ENCODE data around the gene PCSK2. TPM values are rescaled to one million over a fixed set of nuclear protein-coding genes. Genes with fewer than 3 reads are reported as not detected.

Gene PCSK2
- total RNA-seq, 1 donor from 2014 or later: 1.0 TPM

DNA sequence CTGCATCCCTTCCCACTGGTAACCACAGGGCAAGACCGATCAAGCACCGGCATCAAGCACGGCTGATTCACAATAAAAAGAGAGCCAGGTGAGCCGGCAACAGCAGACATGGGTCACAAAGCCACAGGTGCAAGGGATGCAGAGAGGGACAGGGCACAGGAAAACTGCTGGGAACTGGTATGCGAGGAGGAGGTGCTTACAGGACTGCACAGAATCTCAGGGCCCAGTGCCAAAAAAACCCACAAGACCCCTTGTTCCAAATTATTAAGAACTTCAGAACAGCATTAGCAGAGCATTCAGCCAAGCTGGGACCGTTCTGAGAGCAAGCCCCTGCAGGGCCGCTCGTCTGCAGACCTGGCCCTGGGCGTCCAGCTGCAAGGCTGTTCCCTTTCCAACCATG is 269.0 kb downstream of the PCSK2 start:
- no peak overlapping the region for H3K27ac Mint-ChIP-seq (ENCODE audit: unreplicated experiment)
- no peaks in the 10 kb centered on the region for H3K36me3 Mint-ChIP-seq (ENCODE audit: low read depth, unreplicated experiment)
- TF ChIP-seq, protein P1, sequence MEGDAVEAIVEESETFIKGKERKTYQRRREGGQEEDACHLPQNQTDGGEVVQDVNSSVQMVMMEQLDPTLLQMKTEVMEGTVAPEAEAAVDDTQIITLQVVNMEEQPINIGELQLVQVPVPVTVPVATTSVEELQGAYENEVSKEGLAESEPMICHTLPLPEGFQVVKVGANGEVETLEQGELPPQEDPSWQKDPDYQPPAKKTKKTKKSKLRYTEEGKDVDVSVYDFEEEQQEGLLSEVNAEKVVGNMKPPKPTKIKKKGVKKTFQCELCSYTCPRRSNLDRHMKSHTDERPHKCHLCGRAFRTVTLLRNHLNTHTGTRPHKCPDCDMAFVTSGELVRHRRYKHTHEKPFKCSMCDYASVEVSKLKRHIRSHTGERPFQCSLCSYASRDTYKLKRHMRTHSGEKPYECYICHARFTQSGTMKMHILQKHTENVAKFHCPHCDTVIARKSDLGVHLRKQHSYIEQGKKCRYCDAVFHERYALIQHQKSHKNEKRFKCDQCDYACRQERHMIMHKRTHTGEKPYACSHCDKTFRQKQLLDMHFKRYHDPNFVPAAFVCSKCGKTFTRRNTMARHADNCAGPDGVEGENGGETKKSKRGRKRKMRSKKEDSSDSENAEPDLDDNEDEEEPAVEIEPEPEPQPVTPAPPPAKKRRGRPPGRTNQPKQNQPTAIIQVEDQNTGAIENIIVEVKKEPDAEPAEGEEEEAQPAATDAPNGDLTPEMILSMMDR (IDR thresholded peaks at IDR 0.05; ENCODE audit: unreplicated experiment): no peak
- no peaks in the 10 kb centered on the region for H3K9me3 Mint-ChIP-seq (ENCODE audit: unreplicated experiment)
- no peaks in the 10 kb centered on the region for H3K4me1 Mint-ChIP-seq (ENCODE audit: unreplicated experiment)
- DNase-seq (ENCODE audit: low spot score): no peak
- peaks cover 1% of the 10 kb centered on the region for H3K27me3 Mint-ChIP-seq (ENCODE audit: unreplicated experiment)
- no peak overlapping the region for H3K4me3 Mint-ChIP-seq (ENCODE audit: unreplicated experiment)

DNA sequence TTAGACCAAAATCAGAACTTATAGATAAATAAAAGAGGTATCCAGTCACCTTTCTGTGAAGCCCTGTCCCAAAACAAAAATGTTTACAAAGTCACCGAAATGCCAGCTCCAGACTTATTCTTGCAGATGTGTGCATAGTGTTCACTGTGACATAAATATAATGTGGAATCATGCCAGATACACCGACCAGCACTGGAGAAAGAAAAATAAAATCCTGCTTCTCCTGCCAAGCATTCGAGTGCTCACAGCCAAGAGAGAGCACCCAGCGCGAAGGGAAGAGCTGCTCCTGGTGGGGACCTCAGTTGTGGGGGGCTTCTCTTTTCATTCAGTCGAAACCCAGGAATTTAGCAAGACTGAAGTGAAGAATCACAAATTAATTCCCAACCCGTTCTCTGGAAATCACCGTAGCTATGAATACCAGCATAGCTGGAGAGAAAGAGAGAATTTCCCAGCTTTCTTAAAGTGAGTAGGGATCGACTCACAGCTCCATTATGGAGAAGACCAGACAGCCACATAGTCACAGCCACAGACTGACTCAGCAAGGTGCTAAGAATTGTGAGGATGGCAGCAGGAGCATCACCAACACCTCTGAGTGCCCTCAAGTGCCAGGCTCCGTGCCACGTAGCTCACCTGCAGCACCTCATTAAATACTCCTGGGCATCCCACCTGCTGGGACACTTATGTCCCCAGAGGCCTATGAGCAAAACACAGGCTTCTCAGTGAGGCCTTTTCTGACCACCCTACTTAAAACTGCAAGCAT is 271.2 kb downstream of the PCSK2 start:
- Mint-ChIP-seq H3K27ac (ENCODE audit: unreplicated experiment) (no peak overlapping the region), H3K36me3 (ENCODE audit: low read depth, unreplicated experiment) (no peaks in the 10 kb centered on the region), H3K27me3 (ENCODE audit: unreplicated experiment) (peaks cover 1% of the 10 kb centered on the region), H3K9me3 (ENCODE audit: unreplicated experiment) (no peaks in the 10 kb centered on the region), H3K4me1 (ENCODE audit: unreplicated experiment) (no peaks in the 10 kb centered on the region), H3K4me3 (ENCODE audit: unreplicated experiment) (no peak overlapping the region)
- no peak for DNase-seq (ENCODE audit: low spot score)
- TF ChIP-seq, protein P1 (IDR thresholded peaks at IDR 0.05; ENCODE audit: unreplicated experiment): no peak

DNA sequence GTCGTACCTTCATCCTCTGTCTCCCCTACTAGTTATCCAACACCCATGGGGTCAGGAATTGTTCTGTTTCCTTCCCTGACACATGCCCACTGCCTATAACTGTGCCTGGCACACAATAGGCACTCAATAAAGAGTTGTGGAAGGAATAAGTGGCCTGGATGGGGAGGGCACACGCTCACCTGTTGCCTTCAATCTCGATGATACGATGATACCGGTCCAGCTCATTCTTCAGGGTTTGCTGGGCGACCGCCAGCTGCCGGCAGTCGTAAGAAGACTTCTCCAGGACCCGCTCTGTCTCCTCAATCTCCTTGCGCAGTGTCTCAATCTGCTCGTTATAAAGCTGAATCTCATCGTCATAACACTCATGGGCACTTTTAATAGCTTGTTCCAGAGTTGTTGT is 271.8 kb downstream of the PCSK2 start:
- Mint-ChIP-seq H3K27me3 (ENCODE audit: unreplicated experiment) (peaks cover 1% of the 10 kb centered on the region), H3K36me3 (ENCODE audit: low read depth, unreplicated experiment) (no peaks in the 10 kb centered on the region), H3K9me3 (ENCODE audit: unreplicated experiment) (no peaks in the 10 kb centered on the region), H3K4me1 (ENCODE audit: unreplicated experiment) (no peaks in the 10 kb centered on the region), H3K4me3 (ENCODE audit: unreplicated experiment) (no peak overlapping the region), H3K27ac (ENCODE audit: unreplicated experiment) (no peak overlapping the region)
- no peak for DNase-seq (ENCODE audit: low spot score)
- TF ChIP-seq, protein P1 (IDR thresholded peaks at IDR 0.05; ENCODE audit: unreplicated experiment): no peak

DNA sequence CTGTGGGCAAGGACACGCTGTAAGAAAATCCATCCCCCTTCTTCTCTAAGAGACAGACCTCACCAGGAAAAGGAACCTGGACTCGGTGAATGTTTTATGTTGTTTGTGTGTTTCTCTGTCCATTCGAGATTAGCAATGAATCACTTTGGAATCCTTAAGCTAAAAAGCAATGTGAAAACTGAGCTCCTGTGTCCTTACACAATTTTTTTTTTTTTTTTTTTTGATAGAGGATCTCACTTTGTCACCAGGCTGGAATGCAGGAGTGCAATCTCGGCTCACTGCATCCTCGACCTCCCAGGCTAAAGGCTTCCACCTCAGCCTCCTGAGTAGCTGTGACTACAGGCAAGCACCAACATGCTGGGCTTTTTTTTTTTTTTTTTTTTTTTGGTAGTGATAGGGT is 272.2 kb downstream of the PCSK2 start:
- no peak overlapping the region for H3K27ac Mint-ChIP-seq (ENCODE audit: unreplicated experiment)

DNA sequence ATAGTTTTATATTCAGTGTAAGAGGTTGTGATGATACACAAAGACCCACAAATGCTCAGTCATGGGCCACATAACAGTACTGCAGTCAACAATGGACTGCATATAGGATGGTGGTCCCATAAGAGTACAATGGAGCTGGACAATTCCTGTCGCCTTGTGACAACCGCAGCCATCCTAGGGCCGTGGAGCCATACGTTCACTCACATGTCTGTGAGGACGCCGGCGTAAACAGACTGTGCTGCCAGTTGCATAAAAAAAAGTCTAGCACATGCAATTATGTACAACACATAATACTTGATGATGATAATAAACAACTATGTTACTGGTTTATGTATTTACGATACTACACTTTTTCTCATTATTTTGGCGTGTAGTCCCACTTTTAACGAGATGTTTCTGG is 273.4 kb downstream of the PCSK2 start:
- no peak overlapping the region for H3K4me3 Mint-ChIP-seq (ENCODE audit: unreplicated experiment)
- no peak overlapping the region for H3K27ac Mint-ChIP-seq (ENCODE audit: unreplicated experiment)
- H3K27me3 Mint-ChIP-seq (ENCODE audit: unreplicated experiment): peaks cover 1% of the 10 kb centered on the region
- H3K36me3 Mint-ChIP-seq (ENCODE audit: low read depth, unreplicated experiment): no peaks in the 10 kb centered on the region
- H3K4me1 Mint-ChIP-seq (ENCODE audit: unreplicated experiment): peaks cover 6% of the 10 kb centered on the region
- TF ChIP-seq, protein P1 (IDR thresholded peaks at IDR 0.05; ENCODE audit: unreplicated experiment): no peak
- DNase-seq (ENCODE audit: low spot score): no peak
- no peaks in the 10 kb centered on the region for H3K9me3 Mint-ChIP-seq (ENCODE audit: unreplicated experiment)

More for the DNA sequence above, 272.2 kb downstream of the PCSK2 start:
- Mint-ChIP-seq H3K9me3 (ENCODE audit: unreplicated experiment) (no peaks in the 10 kb centered on the region), H3K36me3 (ENCODE audit: low read depth, unreplicated experiment) (no peaks in the 10 kb centered on the region), H3K27me3 (ENCODE audit: unreplicated experiment) (peaks cover 1% of the 10 kb centered on the region), H3K4me3 (ENCODE audit: unreplicated experiment) (no peak overlapping the region), H3K4me1 (ENCODE audit: unreplicated experiment) (no peaks in the 10 kb centered on the region)
- DNase-seq (ENCODE audit: low spot score): no peak
- TF ChIP-seq, protein P1 (IDR thresholded peaks at IDR 0.05; ENCODE audit: unreplicated experiment): no peak
